ENCODE measurements around the gene XRCC1.
A peak's percentile ranks its signal among the peaks of the same experiment; 100 is the strongest.

The XRCC1 gene

DNA sequence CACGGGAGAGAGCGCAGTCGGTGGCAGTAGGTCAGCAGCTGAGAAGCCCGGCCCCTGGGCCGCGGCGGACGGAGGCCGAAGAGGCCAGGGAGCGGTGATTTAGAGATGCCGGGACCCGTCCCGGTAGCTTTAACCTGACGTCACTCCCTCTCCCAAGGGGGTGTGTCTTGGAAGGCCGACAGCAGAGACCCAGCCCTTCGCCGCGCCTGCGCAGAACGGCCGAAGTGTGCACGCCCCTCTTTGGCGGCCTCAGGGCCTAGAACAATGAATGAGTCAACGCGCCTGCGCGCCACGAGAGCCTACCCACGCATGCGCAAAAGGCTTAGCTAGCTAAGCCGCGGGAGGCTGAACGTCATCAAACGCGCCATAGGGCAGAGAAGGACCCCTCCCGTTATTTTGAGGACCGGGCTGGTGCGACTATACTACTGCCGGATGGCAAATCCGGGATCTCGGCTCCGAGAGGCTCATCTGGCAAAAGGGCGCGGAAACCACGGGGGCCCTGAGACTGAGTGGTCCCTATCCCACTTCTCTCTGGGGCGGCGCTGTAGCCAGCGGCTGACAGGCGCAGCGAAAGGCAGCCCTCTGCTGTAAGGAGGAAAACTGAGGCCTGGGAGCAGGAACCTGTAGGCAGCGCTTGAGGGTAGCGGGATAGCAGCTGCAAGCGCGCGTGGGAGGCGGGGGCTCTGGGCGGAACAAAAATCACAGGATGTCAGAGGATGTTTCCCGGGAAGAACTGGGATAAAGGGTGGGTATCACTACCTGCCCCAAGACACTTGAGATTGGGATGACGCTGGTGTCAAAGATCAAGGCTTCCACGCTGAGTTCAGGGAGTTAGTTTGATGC lies 20.9 kb upstream of the XRCC1 start, which contains the start of the genes IRGQ and ZNF576 (continued):
- TF ChIP-seq, protein P1, sequence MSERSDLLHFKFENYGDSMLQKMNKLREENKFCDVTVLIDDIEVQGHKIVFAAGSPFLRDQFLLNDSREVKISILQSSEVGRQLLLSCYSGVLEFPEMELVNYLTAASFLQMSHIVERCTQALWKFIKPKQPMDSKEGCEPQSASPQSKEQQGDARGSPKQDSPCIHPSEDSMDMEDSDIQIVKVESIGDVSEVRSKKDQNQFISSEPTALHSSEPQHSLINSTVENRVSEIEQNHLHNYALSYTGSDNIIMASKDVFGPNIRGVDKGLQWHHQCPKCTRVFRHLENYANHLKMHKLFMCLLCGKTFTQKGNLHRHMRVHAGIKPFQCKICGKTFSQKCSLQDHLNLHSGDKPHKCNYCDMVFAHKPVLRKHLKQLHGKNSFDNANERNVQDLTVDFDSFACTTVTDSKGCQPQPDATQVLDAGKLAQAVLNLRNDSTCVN (tag by site-specific recombination; optimal IDR thresholded peaks at IDR 0.05) = peak; percentile 57
- TF ChIP-seq ZNF169 (tag by site-specific recombination; IDR thresholded peaks at IDR 0.05) (no peak), ZNF184 (tag by site-specific recombination; IDR thresholded peaks at IDR 0.05) (peak; percentile 90), ZNF776 (tag by site-specific recombination; IDR thresholded peaks at IDR 0.05; ENCODE audit: borderline replicate concordance) (no peak), ZNF112 (tag by site-specific recombination; IDR thresholded peaks at IDR 0.05) (no peak), ZNF10 (tag by site-specific recombination; IDR thresholded peaks at IDR 0.05) (peak; percentile 48; the same call in 1 of the 2 replicates), FEZF1 (tag by site-specific recombination; IDR thresholded peaks at IDR 0.05) (no peak), ZNF202 (tag by site-specific recombination; IDR thresholded peaks at IDR 0.05; ENCODE audit: borderline replicate concordance) (no peak), ZNF404 (tag by site-specific recombination; IDR thresholded peaks at IDR 0.05) (no peak), ZFHX2 (tag by site-specific recombination; conservative IDR thresholded peaks at IDR 0.05) (peak; percentile 99), ZNF121 (tag by site-specific recombination; IDR thresholded peaks at IDR 0.05) (no peak), ZNF2 (tag by site-specific recombination; IDR thresholded peaks at IDR 0.05) (peak; percentile 94), ZNF585B (tag by site-specific recombination; IDR thresholded peaks at IDR 0.05) (no peak), ZNF341 (tag by site-specific recombination; IDR thresholded peaks at IDR 0.05; ENCODE audit: low read depth) (no peak; the same call in 1 of the 2 replicates), ZNF624 (tag by site-specific recombination; IDR thresholded peaks at IDR 0.05) (no peak), MEIS1 (CRISPR knock-in tag; IDR thresholded peaks at IDR 0.05; ENCODE audit: borderline replicate concordance) (no peak), ZNF677 (tag by site-specific recombination; IDR thresholded peaks at IDR 0.05) (no peak), ZNF133 (tag by site-specific recombination; IDR thresholded peaks at IDR 0.05) (no peak), PRDM1 (tag by site-specific recombination; IDR thresholded peaks at IDR 0.05) (no peak), ZNF433 (tag by site-specific recombination; IDR thresholded peaks at IDR 0.05; ENCODE audit: low read depth) (no peak), ZSCAN16 (tag by site-specific recombination; IDR thresholded peaks at IDR 0.05) (no peak), ZNF701 (tag by site-specific recombination; IDR thresholded peaks at IDR 0.05) (no peak), ZNF629 (tag by site-specific recombination; IDR thresholded peaks at IDR 0.05) (peak; percentile 97), YY1 (tag by site-specific recombination; IDR thresholded peaks at IDR 0.05) (peak; percentile 70), ZNF501 (tag by site-specific recombination; IDR thresholded peaks at IDR 0.05) (peak; percentile 85), ZNF140 (tag by site-specific recombination; IDR thresholded peaks at IDR 0.05) (no peak), IKZF3 (tag by site-specific recombination; IDR thresholded peaks at IDR 0.05) (peak; percentile 96)
- TF ChIP-seq, protein P2, sequence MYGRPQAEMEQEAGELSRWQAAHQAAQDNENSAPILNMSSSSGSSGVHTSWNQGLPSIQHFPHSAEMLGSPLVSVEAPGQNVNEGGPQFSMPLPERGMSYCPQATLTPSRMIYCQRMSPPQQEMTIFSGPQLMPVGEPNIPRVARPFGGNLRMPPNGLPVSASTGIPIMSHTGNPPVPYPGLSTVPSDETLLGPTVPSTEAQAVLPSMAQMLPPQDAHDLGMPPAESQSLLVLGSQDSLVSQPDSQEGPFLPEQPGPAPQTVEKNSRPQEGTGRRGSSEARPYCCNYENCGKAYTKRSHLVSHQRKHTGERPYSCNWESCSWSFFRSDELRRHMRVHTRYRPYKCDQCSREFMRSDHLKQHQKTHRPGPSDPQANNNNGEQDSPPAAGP (tag by site-specific recombination; IDR thresholded peaks at IDR 0.05) = peak; percentile 96
- TF ChIP-seq, protein P3, sequence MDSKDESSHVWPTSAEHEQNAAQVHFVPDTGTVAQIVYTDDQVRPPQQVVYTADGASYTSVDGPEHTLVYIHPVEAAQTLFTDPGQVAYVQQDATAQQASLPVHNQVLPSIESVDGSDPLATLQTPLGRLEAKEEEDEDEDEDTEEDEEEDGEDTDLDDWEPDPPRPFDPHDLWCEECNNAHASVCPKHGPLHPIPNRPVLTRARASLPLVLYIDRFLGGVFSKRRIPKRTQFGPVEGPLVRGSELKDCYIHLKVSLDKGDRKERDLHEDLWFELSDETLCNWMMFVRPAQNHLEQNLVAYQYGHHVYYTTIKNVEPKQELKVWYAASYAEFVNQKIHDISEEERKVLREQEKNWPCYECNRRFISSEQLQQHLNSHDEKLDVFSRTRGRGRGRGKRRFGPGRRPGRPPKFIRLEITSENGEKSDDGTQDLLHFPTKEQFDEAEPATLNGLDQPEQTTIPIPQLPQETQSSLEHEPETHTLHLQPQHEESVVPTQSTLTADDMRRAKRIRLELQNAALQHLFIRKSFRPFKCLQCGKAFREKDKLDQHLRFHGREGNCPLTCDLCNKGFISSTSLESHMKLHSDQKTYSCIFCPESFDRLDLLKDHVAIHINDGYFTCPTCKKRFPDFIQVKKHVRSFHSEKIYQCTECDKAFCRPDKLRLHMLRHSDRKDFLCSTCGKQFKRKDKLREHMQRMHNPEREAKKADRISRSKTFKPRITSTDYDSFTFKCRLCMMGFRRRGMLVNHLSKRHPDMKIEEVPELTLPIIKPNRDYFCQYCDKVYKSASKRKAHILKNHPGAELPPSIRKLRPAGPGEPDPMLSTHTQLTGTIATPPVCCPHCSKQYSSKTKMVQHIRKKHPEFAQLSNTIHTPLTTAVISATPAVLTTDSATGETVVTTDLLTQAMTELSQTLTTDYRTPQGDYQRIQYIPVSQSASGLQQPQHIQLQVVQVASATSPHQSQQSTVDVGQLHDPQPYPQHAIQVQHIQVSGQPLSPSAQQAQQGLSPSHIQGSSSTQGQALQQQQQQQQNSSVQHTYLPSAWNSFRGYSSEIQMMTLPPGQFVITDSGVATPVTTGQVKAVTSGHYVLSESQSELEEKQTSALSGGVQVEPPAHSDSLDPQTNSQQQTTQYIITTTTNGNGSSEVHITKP (tag by site-specific recombination; IDR thresholded peaks at IDR 0.05) = peak; percentile 58
- TF ChIP-seq, protein P4, sequence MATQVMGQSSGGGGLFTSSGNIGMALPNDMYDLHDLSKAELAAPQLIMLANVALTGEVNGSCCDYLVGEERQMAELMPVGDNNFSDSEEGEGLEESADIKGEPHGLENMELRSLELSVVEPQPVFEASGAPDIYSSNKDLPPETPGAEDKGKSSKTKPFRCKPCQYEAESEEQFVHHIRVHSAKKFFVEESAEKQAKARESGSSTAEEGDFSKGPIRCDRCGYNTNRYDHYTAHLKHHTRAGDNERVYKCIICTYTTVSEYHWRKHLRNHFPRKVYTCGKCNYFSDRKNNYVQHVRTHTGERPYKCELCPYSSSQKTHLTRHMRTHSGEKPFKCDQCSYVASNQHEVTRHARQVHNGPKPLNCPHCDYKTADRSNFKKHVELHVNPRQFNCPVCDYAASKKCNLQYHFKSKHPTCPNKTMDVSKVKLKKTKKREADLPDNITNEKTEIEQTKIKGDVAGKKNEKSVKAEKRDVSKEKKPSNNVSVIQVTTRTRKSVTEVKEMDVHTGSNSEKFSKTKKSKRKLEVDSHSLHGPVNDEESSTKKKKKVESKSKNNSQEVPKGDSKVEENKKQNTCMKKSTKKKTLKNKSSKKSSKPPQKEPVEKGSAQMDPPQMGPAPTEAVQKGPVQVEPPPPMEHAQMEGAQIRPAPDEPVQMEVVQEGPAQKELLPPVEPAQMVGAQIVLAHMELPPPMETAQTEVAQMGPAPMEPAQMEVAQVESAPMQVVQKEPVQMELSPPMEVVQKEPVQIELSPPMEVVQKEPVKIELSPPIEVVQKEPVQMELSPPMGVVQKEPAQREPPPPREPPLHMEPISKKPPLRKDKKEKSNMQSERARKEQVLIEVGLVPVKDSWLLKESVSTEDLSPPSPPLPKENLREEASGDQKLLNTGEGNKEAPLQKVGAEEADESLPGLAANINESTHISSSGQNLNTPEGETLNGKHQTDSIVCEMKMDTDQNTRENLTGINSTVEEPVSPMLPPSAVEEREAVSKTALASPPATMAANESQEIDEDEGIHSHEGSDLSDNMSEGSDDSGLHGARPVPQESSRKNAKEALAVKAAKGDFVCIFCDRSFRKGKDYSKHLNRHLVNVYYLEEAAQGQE (tag by site-specific recombination; IDR thresholded peaks at IDR 0.05) = peak; percentile 62
- TF ChIP-seq, protein P5, sequence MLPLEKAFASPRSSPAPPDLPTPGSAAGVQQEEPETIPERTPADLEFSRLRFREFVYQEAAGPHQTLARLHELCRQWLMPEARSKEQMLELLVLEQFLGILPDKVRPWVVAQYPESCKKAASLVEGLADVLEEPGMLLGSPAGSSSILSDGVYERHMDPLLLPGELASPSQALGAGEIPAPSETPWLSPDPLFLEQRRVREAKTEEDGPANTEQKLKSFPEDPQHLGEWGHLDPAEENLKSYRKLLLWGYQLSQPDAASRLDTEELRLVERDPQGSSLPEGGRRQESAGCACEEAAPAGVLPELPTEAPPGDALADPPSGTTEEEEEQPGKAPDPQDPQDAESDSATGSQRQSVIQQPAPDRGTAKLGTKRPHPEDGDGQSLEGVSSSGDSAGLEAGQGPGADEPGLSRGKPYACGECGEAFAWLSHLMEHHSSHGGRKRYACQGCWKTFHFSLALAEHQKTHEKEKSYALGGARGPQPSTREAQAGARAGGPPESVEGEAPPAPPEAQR (tag by site-specific recombination; IDR thresholded peaks at IDR 0.05) = peak; percentile 69; the same call in 1 of the 2 replicates

Data from HEK293 (cell line).